Activated CD8-positive, alpha-beta memory T cell treated with anti-CD3 and anti-CD28 coated beads, Interleukin-2, amount 50 U/mL, for 24 hours (primary cell): ENCODE data around the gene HIVEP3.
"Not testable (repeated sequence)": the region's sequence is repeated elsewhere in the genome, so short reads cannot be mapped to it uniquely, and the experiment has no call there.

Experiments
- DNase-seq: peaks from one replicate; pipeline ENCODE4 v3.0.0-alpha.2; 2020; ENCODE audit errors: extremely low read depth

The HIVEP3 gene

DNA sequence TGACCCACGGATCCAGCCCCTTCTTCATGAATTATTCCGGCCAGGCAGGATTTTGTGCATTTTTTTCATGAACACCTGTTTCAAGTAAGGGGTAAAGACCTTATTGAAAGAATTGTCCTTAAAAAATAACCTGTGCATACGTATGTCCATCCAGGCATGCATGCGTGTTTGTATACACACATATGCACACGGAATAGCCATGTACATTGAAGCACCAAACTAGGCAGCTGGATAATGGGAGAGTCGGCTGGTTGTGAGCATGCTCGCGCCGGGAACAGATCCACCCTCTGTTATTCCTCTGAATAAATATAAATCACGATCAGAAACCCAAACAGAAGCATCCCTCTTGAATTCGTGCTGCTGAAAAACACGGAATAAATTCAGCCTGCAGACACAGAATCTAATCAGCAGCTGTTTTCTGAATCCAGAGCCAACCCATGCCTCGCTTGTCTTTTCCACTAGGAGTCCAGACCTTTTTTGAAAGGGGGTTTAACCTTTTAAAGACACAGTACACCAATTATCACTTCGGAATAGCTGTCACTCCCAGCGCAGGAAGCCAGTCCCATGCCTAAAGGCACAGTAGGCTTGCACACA lies at the start of gene HIVEP3:
HIVEP3 (minus strand) TSS at position 473 of the 594 bp plus-strand sequence.
- DNase-seq = no peak

DNA sequence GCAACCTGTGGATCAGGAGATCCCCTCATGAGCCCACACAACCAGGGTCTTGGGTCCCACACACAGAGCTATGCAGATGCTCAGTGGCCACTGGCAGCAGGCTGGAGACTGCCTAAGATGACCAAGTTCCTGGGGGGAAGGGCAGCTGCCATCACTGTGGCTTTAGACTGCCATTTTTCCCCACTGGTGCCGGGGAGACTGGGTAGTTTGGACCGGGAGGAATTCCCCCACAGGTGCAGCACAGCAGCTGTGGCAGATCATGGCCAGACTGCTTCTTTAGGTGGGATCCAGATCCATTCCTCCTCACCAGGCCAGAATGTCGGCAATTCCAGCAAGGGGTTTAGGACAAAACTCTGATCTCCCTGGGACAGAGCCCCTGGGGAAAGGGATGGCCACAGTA lies 45.7 kb upstream of the HIVEP3 start:
- DNase-seq = no peak

DNA sequence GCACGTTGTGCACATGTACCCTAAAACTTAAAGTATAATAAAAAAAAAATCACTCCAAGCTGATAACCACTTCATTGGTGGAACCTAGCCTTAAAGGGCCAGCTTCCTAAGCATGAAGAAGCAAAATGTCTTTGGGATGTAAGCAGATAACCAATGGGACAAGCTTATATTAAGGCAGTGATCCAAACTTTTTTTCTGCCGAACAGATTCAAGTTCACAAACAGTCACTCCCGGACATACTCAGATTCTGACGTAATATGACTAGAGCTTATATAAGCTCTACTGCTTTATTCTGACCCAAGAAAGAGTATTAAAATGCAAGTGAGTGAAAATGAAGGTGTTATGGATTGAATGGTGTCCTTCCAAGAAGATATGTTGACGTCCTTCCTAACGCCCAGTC lies 44.9 kb upstream of the HIVEP3 start:
- DNase-seq = no peak

DNA sequence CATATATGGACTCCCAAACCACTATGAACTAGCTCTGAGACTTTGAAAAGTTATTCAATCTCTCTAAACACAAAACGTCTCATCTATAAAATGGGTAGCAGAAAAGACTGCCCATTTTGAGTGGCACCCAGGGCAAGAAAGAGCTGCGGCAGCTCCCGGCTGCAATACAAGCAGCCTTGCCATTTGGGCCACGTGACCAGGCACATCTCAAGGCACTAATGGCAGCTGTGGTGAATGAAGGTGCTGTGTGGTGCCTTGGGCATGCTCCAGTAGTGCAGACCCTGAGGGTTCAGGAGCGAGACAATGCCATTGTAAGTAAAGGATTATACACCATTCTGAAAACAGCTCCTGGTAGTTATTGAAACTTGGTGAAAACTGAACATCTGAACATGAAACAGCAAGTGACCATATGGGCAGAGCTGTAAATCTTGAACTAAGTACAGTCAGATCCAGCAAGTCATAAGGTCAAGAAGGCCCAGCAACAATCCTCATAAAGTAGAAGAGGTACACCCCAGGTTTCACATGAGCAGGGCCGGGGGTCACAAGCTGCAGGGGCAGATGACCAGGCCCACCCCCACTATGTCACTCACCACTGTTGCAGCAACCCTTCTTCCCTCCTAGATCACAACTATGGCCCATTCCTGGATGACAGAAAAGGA lies 39.4 kb upstream of the HIVEP3 start:
- DNase-seq = no peak

DNA sequence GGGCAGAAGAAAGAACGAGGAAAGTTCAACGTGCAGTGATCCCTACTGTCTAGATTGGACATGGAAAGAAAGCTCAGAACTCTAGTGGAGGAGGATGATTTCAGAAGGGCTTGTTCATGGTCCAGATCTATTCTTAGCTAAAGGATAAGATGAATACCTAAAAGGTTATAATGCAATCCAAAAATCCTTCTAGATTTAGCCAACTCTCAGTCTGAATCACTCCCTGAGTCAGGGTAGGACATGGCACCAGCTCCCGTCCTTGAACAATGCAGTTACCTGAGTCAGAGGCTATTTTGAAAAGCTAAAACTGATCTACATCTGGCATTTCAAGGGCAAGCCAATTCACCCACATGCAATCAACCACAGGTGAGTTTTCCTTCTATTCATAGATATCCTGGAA lies 38.8 kb upstream of the HIVEP3 start:
- DNase-seq = no peak

DNA sequence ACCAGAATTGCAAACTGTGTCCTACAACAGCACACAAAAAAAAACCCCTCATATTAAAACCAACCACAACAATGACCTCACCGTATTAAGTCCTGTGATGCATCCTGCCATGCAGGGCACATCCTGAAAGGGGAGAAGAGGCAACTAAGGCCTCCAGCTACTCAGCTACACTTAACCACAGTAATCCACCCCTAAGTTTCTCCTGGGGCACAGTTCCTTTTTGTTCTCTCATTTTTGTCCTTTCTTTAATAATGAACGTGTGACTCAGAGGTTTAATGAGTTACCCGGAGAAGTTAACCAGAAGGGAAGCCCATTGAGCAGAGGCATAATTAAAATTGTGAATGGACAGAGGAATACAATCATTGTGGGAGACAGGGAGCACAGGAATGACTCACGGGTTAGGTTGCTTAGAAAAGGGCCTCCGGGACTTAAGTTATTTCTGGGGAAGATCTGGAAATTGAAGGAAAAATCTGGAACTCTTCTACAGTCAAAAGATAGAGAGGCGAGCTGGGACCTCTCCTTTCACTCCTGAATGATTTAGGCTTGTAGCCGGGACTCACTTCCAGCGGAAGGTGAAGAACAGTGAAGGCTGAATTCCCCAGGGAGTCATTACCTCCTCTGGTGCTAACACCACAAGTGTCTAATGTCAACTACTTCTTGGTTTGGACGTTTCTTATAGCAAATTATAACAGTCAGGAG lies 36.9 kb upstream of the HIVEP3 start:
- DNase-seq = no peak

DNA sequence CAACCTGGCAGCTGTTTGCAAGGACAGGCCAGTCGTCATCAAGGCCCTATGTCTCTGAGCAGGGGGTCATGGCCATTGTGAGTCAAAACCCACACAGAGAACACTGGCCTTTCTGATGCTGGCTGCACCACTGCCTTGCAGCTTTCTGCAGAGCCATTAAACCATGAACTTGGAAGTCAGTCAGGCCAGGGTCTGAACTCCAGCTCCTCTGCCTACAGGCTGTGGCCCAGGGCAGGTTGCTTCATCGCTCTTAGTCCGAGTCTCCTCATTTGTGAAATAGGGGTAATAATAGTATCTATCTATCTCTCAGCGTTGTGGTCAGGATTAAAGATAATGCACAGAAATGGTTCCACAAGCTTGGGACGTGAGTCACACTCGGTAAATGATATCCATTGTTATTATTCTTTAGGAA lies 35.8 kb upstream of the HIVEP3 start:
- DNase-seq = no peak

DNA sequence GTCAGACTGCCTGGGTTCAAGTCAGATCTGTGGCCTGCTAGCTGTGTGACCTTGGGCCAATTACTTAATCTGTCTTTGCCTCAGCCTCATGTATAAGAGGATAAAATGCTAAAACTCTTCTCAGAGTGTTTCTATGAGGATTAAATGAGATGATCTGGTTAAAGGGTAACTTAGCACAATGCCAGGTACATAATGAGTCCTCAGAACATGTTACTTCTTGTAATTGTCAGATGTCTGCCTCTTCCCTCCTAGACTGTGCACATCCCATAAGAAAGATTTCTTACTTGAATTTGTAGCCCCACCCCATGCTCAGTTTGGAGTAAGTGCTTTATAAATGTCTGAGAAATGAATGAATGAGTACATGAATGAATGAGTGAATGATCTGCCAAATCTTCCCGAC lies 34.6 kb upstream of the HIVEP3 start:
- no peak for DNase-seq

DNA sequence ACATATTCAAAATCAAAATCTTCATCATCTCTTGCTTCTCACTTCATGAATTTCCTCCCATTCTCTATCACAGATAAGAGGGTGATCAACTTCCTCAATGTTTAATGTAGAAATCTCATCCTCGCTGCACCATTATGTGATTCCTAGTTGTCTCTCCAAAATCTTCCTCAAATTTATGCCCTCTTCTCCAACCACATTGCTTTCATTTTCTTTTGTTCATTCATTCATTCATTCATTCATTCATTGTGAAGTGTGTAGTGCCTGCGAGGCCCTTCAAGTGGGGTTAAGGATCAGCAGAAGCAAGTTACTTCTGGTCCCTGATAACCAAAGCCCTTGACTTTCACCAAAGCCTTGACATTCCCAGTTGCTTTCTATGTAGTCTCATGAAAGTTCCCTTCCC lies 33.5 kb upstream of the HIVEP3 start:
- DNase-seq = no peak

DNA sequence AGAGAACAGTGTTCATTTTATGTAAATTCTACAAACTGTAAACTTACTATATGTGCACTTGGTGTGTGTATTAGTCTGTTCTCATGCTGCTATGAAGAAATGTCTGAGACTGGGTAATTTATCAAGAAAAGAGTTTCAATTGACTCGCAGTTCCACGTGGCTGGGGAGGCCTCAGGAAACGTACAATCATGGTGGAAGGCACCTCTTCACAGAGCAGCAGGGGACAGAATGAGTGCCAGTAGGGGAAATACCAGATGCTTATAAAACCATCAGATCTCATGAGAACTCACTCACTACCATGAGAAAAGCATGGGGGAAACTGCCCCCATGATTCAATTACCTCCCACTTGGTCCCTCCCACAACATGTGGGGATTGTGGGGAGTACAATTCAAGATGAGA lies 32.8 kb upstream of the HIVEP3 start:
- not testable (repeated sequence) for DNase-seq

DNA sequence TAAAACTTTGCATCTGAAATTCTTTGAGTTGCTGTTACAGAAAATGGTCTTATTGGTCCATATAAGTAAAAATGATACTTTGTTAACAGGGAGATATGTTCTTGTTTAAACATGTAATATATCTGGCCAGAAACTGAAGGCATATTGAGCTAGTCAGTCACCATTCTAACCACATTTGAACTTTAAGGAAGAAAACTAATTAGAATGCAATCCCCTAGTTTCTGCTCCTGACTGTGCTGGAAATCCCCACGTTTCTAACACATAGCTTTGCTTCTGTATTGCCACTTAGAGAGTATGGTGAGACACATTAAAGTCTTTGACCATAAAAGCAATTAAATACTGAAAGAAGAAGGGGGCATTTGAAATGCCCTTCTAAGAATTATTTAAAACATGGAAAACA lies 32.1 kb upstream of the HIVEP3 start:
- DNase-seq = no peak

DNA sequence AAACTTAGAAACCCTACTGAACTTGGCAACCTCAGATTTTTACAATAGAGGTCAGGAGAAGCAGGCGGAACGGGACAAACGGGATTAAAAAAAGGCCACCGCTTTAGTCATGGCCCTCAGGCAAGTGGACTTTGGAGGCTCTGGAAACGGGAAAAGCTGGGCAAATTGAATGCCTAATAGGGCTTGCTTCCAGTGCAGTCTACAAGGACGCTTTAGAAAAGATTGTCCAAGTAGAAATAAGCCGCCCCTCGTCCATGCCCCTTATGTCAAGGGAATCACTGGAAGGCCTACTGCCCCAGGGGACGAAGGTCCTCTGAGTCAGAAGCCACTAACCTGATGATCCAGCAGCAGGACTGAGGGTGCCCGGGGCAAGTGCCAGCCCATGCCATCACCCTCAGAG lies 27.2 kb upstream of the HIVEP3 start:
- DNase-seq = not testable (repeated sequence)

DNA sequence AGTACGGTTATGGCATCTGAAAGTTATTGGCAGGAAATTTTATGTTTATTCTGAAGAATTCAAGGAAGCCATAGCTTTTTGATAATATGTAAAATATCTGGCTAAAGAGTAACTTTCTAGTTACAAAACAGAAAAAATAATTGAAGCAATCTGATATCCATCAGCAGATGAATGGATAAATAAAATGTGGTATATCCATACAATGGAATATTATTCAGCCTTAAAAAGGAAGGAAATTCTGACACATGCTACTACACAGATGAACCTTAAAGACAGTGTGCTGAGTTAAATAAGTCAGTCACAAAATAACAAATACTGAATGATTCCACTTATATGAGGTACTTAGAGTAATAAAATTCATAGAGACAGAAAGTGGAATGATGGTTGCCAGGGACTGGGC lies 25.0 kb upstream of the HIVEP3 start:
- no peak for DNase-seq

DNA sequence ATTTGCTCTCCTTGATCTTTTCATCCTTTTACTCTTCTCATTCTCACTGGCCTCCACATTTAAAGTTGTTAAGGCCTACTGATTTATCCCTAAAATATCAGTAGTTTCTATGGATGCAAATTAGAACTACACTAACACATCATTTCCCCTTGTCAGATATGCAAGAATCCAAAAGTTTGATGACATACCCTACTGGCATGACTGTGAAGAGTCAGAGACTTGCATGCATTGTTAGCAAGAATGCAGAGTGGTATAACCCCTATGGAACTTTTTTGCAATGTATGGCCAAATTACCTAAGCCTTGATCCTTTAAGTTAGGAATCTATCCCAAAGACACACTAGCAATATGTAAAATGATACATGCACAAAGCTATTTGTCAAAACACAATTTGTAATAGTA lies 23.6 kb upstream of the HIVEP3 start:
- no peak for DNase-seq

DNA sequence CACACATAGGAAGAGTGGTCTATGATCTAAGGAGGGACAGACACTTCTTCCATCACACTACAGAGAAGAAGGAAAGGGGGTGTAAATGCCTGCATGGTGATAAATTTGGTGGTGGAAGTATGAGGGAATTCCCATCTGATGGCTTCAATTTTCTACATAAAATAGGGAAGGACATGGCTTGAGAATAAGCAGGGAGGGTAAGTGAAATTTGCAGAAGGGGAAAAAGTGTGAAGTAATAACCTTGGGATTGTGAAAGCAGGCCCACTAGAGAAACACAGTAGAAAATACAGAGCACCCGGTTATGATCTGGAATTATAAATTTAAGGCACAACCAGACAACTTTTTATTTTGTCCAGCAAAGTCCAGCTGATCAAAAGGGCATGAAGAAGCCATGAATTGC lies 22.7 kb upstream of the HIVEP3 start:
- no peak for DNase-seq

DNA sequence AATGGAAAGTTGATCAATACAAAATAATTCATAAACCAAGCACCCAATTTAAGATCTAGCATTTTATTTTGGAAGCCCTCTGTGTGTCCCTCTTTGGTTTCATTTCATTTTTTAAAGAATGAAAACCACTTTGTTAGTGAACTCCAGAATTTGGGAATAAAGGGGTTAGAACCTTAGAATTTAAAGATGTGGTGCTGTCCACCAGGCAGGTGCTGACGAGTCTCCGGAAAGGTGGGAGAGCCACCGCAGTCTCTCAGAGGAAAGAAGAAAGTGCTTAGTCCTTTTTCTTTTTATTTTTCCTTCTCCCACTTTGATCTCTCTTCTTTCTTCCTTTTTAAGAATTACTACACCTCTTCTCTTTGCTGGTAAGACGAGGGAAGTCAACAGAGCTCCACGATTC lies 20.5 kb upstream of the HIVEP3 start:
- DNase-seq = no peak

DNA sequence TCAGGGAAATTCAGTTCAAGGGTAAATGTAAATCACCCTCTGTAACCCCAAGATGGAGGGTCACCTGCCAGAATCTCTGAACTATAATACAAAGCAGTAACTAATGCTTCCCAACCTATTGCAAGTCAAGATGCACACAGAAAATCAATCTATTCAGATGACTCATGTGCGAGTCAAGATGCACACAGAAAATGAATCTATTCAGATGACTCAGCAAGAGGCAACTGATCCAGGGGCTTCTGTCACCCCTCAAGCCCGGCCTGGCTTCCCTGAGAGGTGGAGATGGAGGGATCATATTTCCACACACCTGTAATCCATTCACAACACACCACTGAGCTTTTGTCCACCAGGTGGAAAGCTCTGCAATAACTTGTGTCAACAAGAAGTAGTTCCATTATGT lies 17.4 kb upstream of the HIVEP3 start:
- no peak for DNase-seq

DNA sequence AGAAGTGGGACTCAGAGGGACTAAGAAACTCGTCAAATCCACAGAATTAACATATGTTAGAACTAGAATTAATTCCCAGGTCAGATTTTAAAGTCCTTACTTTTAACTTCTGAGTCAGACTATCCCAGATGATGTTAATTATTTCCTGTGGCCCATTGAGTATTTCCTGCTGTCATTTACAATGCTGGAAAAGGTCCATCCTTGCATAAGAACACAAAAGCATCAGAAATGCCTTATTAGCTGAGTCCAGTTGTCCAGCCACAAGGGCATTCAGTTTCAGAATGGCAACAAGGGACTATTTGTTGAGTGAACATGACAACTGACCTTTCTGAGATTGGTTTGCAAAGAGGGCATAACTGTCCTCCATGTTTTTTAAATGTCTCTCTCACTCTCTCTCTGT lies 16.5 kb upstream of the HIVEP3 start:
- no peak for DNase-seq

DNA sequence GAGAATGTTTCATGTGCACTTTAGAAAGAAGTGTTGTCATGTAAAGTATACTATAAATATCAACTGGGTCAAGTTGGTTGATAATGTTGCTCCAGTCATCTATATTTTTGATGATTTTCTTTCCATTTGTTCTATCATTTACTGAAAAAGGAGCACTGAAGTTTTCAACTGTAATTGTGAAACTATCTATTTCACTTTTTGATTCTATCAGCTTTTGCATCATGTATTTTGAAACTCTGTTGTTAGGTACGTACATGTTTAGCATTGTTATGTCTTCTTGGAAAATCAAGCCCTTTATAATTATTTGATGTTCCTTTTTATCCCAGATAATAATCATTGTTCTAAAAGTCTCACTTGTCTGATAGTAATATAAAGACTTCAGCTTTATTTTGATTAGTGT lies 14.4 kb upstream of the HIVEP3 start:
- no peak for DNase-seq

DNA sequence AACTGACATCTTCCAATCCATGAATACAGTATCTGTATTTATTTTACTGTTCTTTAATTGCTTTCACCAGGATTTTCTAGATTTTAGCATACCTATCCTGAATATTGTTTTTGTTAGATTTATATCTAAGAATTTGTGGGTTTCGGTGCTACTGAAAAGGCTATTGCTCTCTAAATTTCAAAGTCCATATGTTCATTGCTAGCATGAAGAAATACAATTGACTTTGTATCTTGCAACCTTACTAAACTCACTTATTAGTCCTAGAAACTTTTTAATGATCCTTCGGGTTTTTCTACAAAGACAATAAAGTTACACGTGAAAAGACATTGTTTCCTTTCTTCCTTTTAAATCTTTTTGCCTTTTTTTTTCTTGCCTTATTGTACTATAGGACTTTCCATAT lies 12.9 kb upstream of the HIVEP3 start:
- DNase-seq = no peak

DNA sequence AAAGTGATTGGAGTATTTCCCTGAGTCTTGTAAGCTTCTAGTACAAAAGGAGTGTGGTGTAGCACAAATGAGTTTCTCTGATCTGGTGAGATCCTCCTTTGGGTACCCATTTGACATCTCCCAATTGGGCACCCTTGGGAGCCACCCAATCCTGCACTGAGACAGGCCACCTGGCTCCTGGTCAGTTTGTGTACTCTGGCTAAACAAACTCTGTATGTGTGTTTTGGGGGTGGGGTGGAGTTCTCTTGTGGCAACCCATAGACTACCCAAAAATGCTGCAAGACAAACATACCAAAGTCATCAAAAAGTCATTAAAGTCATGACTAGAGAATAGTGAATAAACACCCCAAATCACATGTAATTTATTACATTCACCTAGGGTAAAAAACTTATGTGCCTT lies 8.4 kb upstream of the HIVEP3 start:
- DNase-seq = no peak

DNA sequence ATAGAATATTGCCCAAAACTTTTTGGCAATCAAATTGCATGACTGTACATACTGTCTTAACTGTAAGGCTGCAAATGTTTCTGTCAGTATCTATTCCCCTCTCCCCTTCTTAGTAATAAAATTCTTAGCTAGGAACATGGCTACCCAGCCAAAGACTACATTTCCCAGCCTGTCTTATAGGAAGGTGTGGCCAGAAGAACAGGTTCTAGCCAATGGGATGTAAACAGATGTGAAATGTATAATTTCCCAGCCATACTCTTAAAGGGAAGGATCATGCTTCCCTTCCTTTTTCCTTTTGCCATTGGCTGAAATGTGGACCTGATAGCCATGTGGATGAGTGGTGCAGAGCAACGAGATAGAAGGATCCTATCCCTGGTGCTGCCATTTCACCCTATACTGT lies 7.0 kb upstream of the HIVEP3 start:
- DNase-seq = no peak

DNA sequence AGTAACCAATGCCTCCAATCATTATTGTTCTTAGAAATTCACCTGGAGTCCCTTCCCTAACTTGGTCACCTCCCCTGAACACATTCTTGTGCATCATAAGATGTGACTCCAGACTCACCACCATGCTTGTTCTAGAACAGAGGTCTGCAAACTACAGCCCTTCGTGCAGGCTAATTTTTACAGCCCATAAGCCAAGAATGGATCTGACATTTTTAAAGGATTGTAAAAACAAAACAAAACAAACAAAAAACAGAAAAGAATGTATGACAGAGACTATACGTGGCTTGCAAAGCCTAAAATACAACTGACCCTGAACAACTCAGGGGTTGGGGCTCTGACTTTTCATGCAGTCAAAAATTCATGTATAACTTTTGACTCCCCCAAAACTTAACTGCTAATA lies 6.2 kb upstream of the HIVEP3 start:
- no peak for DNase-seq

DNA sequence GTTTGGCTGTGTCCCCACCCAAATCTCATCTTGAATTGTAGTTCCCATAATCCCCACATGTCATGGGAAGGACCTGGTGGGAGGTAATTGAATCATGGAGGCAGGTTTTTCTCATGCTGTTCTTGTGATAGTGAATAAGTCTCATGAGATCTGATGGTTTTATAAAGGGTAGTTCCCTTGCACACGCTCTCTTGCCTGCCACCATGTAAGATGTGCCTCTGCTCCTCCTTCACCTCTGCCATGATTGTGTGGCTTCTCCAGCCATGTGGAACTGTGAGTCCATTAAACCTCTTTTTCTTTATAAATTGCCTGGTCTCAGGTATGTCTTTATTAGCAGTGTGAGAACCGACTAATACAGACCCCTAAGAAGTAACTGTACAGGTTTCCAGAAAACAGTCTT lies 2.5 kb upstream of the HIVEP3 start:
- not testable (repeated sequence) for DNase-seq
